ENCODE results near the gene EMILIN1. TPM values are rescaled to one million over a fixed set of nuclear protein-coding genes. Genes with fewer than 3 reads are reported as not detected.

Gene EMILIN1
- total and polyA plus RNA-seq, 2 donors (not counting 3 experiments of a cell fraction or from before 2014, with no cell fraction given), result 11.7 to 16.6 TPM

- TF ChIP-seq CTCF (IDR thresholded peaks at IDR 0.05; ENCODE audit: extremely low read depth in 1 of 2, insufficient read depth in 1 of 2, low read depth in 1 of 2, low read length in 2 of 2) (no peak), FOS (IDR thresholded peaks at IDR 0.05; ENCODE audit: borderline replicate concordance, insufficient read depth, low read length) (no peak), GATA2 (IDR thresholded peaks at IDR 0.05; ENCODE audit: insufficient read depth, insufficient read length, low read depth, low read length) (no peak), MAX (IDR thresholded peaks at IDR 0.05; ENCODE audit: insufficient read depth, insufficient read length) (no peak), POLR2A (IDR thresholded peaks at IDR 0.05; ENCODE audit: low read depth, low read length) (no peak), POLR2AphosphoS5 (IDR thresholded peaks at IDR 0.05; ENCODE audit: insufficient read depth, low read depth, low read length) (no peak), JUN (IDR thresholded peaks at IDR 0.05; ENCODE audit: borderline replicate concordance, insufficient read depth, insufficient read length, low read depth) (no peak), EZH2 (IDR thresholded peaks at IDR 0.05; ENCODE audit: borderline replicate concordance, low read depth, low read length, severe bottlenecking) (no peak), MYC (IDR thresholded peaks at IDR 0.05; ENCODE audit: low read depth, low read length) (no peak)
- peaks cover 18% of the 10 kb centered on the region for H3K79me2 ChIP-seq (ENCODE audit: control insufficient read depth, insufficient read depth, low read length)
- H3K36me3 ChIP-seq (ENCODE audit: control insufficient read depth in 2 of 2, extremely low read depth in 1 of 2, insufficient read depth in 2 of 2, low read length in 2 of 2), result peaks cover 6 to 27% of the 10 kb centered on the region in 2 experiments
- ChIA-PET CTCF (interaction anchor here (0.9 to 2.1 kb wide), 7 partner anchors 11 to 168 kb away, joined by 3 to 14 read pairs (median 10); partner anchors contain the start of genes ABHD1, KHK and TRIM54), POLR2A (interaction anchor here (1.5 to 1.9 kb wide), 2 partner anchors 11 to 85 kb away, joined by 3 to 7 read pairs; partner anchors contain the start of gene ABHD1)
- H4K20me1 ChIP-seq (replicated peaks; ENCODE audit: control insufficient read depth, extremely low read depth, insufficient read depth, low read length), result no peaks in the 10 kb centered on the region
- dilution Hi-C loops (cut with MboI; ENCODE audit: extremely low pct_ligation_motif_present, low sequenced_read_pairs), result no loop called here
- no peak overlapping the region for H3K4me2 ChIP-seq (ENCODE audit: insufficient read depth, low read length)
- DNase-seq (ENCODE audit: low read depth, low spot score), result no peak
- BruUV-seq (replicated peaks), result no TSS peak
- H3K9ac ChIP-seq (replicated peaks; ENCODE audit: extremely low read depth, insufficient read depth, low read length), result no peak overlapping the region
- H3K4me1 ChIP-seq (ENCODE audit: control insufficient read depth, extremely low read depth, insufficient read depth, low read length), result peaks cover 10% of the 10 kb centered on the region
- no peak overlapping the region for H3K4me3 ChIP-seq (replicated peaks in 1 of 3; ENCODE audit: insufficient read depth in 1 of 3, low read depth in 1 of 3, low read length in 3 of 3)
- no peak overlapping the region for H3K27ac ChIP-seq (ENCODE audit: insufficient read depth, low read depth, low read length)
- peak overlapping the region; percentile 81 for H2AFZ ChIP-seq (ENCODE audit: low read depth, low read length)
- no peaks in the 10 kb centered on the region for H3K9me3 ChIP-seq (replicated peaks; ENCODE audit: control insufficient read depth, insufficient read depth, low read length)
- intact Hi-C loops (cut with micrococcal nuclease), result loop anchor here (1.0 kb wide), 4 partner anchors 12 to 84 kb away; partner anchors contain the start of genes ABHD1, AGBL5, ATRAID and KHK
- FAIRE-seq, result no peak
- no peaks in the 10 kb centered on the region for H3K27me3 ChIP-seq (ENCODE audit: control insufficient read depth in 2 of 2, insufficient read depth in 2 of 2, low read length in 2 of 2)
- H3K9me1 ChIP-seq (replicated peaks; ENCODE audit: control insufficient read depth, extremely low read depth, insufficient read depth, low read length), result no peaks in the 10 kb centered on the region
These were observed 56.5 kb downstream of the EMILIN1 start for GRCh38 chr2:27134781-27135477.

All from endothelial cell of umbilical vein (primary cell).